SK-N-SH treated with all-trans-retinoic acid at 6 μM for 48 hours (cell line): ENCODE measurements around the gene ABCG4.

Experiments
- ATAC-seq: fragments of 200-7000 bp; cut with Tn5 transposase; 3 replicates; pipeline ENCODE4 v1.9.1; 2020; ENCODE audit warnings: mild to moderate bottlenecking, moderate library complexity
- ARNTL ChIP-seq: fragments of 450-650 bp; formaldehyde crosslinking; IDR thresholded peaks from 2 replicates; pipeline ENCODE4 v1.5.0; 2020; ENCODE audit warnings: low read depth, mild to moderate bottlenecking, moderate library complexity, borderline replicate concordance
- BACH2 ChIP-seq: fragments of 250-450 bp; sonication (Bioruptor Pico); IDR thresholded peaks from 2 replicates; pipeline ENCODE4 v1.9.0; 2021; ENCODE audit warnings: mild to moderate bottlenecking, borderline replicate concordance
- CSDC2 ChIP-seq: fragments of 250-450 bp; sonication (Bioruptor Pico); IDR thresholded peaks from 2 replicates; pipeline ENCODE4 v1.5.0; 2020; ENCODE audit warnings: mild to moderate bottlenecking, moderate library complexity
- CSRNP3 ChIP-seq: fragments of 250-450 bp; sonication (Bioruptor Pico); IDR thresholded peaks from 2 replicates; pipeline ENCODE4 v1.5.1; 2021; ENCODE audit warnings: mild to moderate bottlenecking, moderate library complexity
- ESRRG ChIP-seq: fragments of 250-450 bp; sonication (Bioruptor Pico); IDR thresholded peaks from 2 replicates; pipeline ENCODE4 v1.6.1; 2021; ENCODE audit warnings: mild to moderate bottlenecking
- GLIS3 ChIP-seq: fragments of 250-450 bp; sonication (Bioruptor Pico); IDR thresholded peaks from 2 replicates; pipeline ENCODE4 v1.5.0; 2020; ENCODE audit warnings: mild to moderate bottlenecking, moderate library complexity
- OSR1 ChIP-seq: fragments of 250-450 bp; sonication (Bioruptor Pico); IDR thresholded peaks from 2 replicates; pipeline ENCODE4 v1.8.0; 2022; ENCODE audit warnings: moderate library complexity, mild to moderate bottlenecking, inconsistent platforms
- PPARA ChIP-seq: fragments of 250-450 bp; sonication (Bioruptor Pico); IDR thresholded peaks from 2 replicates; pipeline ENCODE4 v1.5.0; 2020; ENCODE audit warnings: mild to moderate bottlenecking, borderline replicate concordance
- RARB ChIP-seq: fragments of 250-450 bp; sonication (Bioruptor Pico); IDR thresholded peaks from 2 replicates; pipeline ENCODE4 v1.8.0; 2021; ENCODE audit warnings: mild to moderate bottlenecking, moderate library complexity
- SNAI2 ChIP-seq: fragments of 250-450 bp; sonication (Bioruptor Pico); IDR thresholded peaks from 2 replicates; pipeline ENCODE4 v1.5.0; 2020; ENCODE audit warnings: mild to moderate bottlenecking, moderate library complexity
- TCF4 ChIP-seq: fragments of 250-450 bp; sonication (Bioruptor Pico); IDR thresholded peaks from 2 replicates; pipeline ENCODE4 v1.8.0; 2021; ENCODE audit warnings: mild to moderate bottlenecking, moderate library complexity, borderline replicate concordance
- TOX ChIP-seq: fragments of 250-450 bp; sonication (Bioruptor Pico); IDR thresholded peaks from 2 replicates; pipeline ENCODE4 v1.8.0; 2021; ENCODE audit warnings: mild to moderate bottlenecking, moderate library complexity, borderline replicate concordance
- TSHZ2 ChIP-seq: fragments of 250-450 bp; sonication (Bioruptor Pico); IDR thresholded peaks from 2 replicates; pipeline ENCODE4 v1.5.0; 2020; ENCODE audit warnings: mild to moderate bottlenecking, moderate library complexity
- ZC3H10 ChIP-seq: fragments of 250-450 bp; sonication (Bioruptor Pico); IDR thresholded peaks from 2 replicates; pipeline ENCODE4 v1.5.1; 2021; ENCODE audit warnings: mild to moderate bottlenecking, moderate library complexity
- ZFP3 ChIP-seq: fragments of 250-450 bp; sonication (Bioruptor Pico); IDR thresholded peaks from 2 replicates; pipeline ENCODE4 v1.5.0; 2020; ENCODE audit warnings: mild to moderate bottlenecking, moderate library complexity
- ZFP30 ChIP-seq: fragments of 450-650 bp; formaldehyde crosslinking; IDR thresholded peaks from 2 replicates; pipeline ENCODE4 v1.5.0; 2022; ENCODE audit warnings: mild to moderate bottlenecking, moderate library complexity
- ZNF565 ChIP-seq: fragments of 450-650 bp; formaldehyde crosslinking; conservative IDR thresholded peaks from 2 replicates; pipeline ENCODE4 v1.5.0; 2020; ENCODE audit warnings: low read depth, mild to moderate bottlenecking, moderate library complexity
- ZNF70 ChIP-seq: fragments of 450-650 bp; formaldehyde crosslinking; IDR thresholded peaks from 2 replicates; pipeline ENCODE4 v1.5.0; 2020; ENCODE audit warnings: mild to moderate bottlenecking, moderate library complexity
- TF ChIP-seq, protein P1 (sequence below): fragments of 250-450 bp; sonication (Bioruptor Pico); IDR thresholded peaks from 2 replicates; pipeline ENCODE4 v1.8.0; 2020; ENCODE audit warnings: mild to moderate bottlenecking, moderate library complexity, borderline replicate concordance
- TF ChIP-seq, protein P2 (sequence below): fragments of 250-450 bp; sonication (Bioruptor Pico); IDR thresholded peaks from 2 replicates; pipeline ENCODE4 v1.5.1; 2020; ENCODE audit warnings: low read depth, mild to moderate bottlenecking, moderate library complexity

The ABCG4 gene

GRCh38 chr11:119108146-119108856 is 40.6 kb upstream of the ABCG4 start:
- TF ChIP-seq TOX = no peak
- TF ChIP-seq ZC3H10 (CRISPR knock-in tag) = no peak
- TF ChIP-seq ZNF565 = no peak
- TF ChIP-seq RARB (CRISPR knock-in tag) = no peak
- TF ChIP-seq ZFP30 (CRISPR knock-in tag) = no peak
- no peak for TF ChIP-seq SNAI2 (CRISPR knock-in tag)
- TF ChIP-seq TSHZ2 (CRISPR knock-in tag) = no peak
- TF ChIP-seq CSRNP3 = no peak
- TF ChIP-seq, protein P1, sequence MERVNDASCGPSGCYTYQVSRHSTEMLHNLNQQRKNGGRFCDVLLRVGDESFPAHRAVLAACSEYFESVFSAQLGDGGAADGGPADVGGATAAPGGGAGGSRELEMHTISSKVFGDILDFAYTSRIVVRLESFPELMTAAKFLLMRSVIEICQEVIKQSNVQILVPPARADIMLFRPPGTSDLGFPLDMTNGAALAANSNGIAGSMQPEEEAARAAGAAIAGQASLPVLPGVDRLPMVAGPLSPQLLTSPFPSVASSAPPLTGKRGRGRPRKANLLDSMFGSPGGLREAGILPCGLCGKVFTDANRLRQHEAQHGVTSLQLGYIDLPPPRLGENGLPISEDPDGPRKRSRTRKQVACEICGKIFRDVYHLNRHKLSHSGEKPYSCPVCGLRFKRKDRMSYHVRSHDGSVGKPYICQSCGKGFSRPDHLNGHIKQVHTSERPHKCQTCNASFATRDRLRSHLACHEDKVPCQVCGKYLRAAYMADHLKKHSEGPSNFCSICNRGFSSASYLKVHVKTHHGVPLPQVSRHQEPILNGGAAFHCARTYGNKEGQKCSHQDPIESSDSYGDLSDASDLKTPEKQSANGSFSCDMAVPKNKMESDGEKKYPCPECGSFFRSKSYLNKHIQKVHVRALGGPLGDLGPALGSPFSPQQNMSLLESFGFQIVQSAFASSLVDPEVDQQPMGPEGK = no peak
- TF ChIP-seq OSR1 (CRISPR knock-in tag) = no peak
- TF ChIP-seq, protein P2, sequence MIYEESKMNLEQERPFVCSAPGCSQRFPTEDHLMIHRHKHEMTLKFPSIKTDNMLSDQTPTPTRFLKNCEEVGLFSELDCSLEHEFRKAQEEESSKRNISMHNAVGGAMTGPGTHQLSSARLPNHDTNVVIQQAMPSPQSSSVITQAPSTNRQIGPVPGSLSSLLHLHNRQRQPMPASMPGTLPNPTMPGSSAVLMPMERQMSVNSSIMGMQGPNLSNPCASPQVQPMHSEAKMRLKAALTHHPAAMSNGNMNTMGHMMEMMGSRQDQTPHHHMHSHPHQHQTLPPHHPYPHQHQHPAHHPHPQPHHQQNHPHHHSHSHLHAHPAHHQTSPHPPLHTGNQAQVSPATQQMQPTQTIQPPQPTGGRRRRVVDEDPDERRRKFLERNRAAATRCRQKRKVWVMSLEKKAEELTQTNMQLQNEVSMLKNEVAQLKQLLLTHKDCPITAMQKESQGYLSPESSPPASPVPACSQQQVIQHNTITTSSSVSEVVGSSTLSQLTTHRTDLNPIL (CRISPR knock-in tag) = no peak
- no peak for TF ChIP-seq ZFP3 (CRISPR knock-in tag)
- TF ChIP-seq PPARA (CRISPR knock-in tag) = no peak
- no peak for ATAC-seq

DNA sequence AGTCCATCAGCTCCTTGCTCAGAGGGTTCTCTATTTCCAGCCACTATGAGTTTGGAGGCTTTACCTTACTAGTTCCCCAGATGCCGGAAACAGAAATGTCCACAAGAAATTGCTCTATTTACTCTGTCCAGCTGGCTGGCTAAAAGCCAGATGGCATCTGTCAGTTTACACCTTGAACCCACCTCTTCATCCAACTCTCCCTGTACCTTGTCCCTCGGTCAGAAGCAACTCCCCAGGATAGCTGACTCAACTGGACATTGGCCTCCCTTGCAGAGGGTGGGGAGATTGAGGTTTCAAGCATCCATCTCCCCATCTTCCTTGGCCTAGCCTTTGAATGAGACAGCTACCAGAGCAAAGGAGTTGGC is 40.0 kb upstream of the ABCG4 start:
- ATAC-seq = no peak
- TF ChIP-seq TCF4 (CRISPR knock-in tag) (no peak), TOX (no peak), RARB (CRISPR knock-in tag) (no peak), SNAI2 (CRISPR knock-in tag) (no peak), BACH2 (CRISPR knock-in tag) (no peak), CSDC2 (CRISPR knock-in tag) (no peak), ZNF70 (CRISPR knock-in tag) (no peak), ZNF565 (no peak)
- TF ChIP-seq, protein P1 = no peak
- TF ChIP-seq, all 23 proteins: peak for 0

- ATAC-seq = no peak
- TF ChIP-seq ZNF565 (no peak), GLIS3 (CRISPR knock-in tag) (no peak), ZC3H10 (CRISPR knock-in tag) (no peak), TOX (no peak), ARNTL (no peak), CSDC2 (CRISPR knock-in tag) (no peak), OSR1 (CRISPR knock-in tag) (no peak), ZFP3 (CRISPR knock-in tag) (no peak), TCF4 (CRISPR knock-in tag) (no peak), RARB (CRISPR knock-in tag) (no peak), ZFP30 (CRISPR knock-in tag) (no peak), ESRRG (CRISPR knock-in tag) (no peak), PPARA (CRISPR knock-in tag) (no peak), TSHZ2 (CRISPR knock-in tag) (no peak), BACH2 (CRISPR knock-in tag) (no peak), SNAI2 (CRISPR knock-in tag) (no peak)
- TF ChIP-seq, protein P2 (CRISPR knock-in tag) = no peak
- TF ChIP-seq, all 23 proteins: peak for 0
Observed at GRCh38 chr11:119109843-119110242, 39.0 kb upstream of the ABCG4 start.
